DOHH2 (cell line): ENCODE data around the gene HDHD5.

Experiments used
- H3F3A ChIP-seq: fragments of 200-600 bp; sonication (generic), shearing (Covaris generic); 2 replicates; pipeline ENCODE4 v1.6.0; 2016; ENCODE audit warnings: antibody characterized with exemption, mild to moderate bottlenecking; ENCODE audit not compliant: control insufficient read depth, insufficient read depth
- H3K27ac ChIP-seq: fragments of 200-600 bp; sonication (generic); 2 replicates; pipeline ENCODE4 v1.5.1; 2014; ENCODE audit warnings: low read depth, mild to moderate bottlenecking, low read length, moderate library complexity
- H3K27me3 ChIP-seq: fragments of 200-600 bp; sonication (generic); 2 replicates; pipeline ENCODE4 v1.6.1; 2014; ENCODE audit warnings: mild to moderate bottlenecking, low read length, mixed read lengths; ENCODE audit not compliant: control insufficient read depth
- H3K36me3 ChIP-seq: fragments of 200-600 bp; sonication (generic); 2 replicates; pipeline ENCODE4 v1.6.1; 2014; ENCODE audit warnings: mild to moderate bottlenecking, low read length, moderate library complexity, mixed read lengths; ENCODE audit not compliant: control insufficient read depth
- H3K4me1 ChIP-seq: fragments of 200-600 bp; sonication (generic); 2 replicates; pipeline ENCODE4 v1.6.1; 2014; ENCODE audit warnings: mild to moderate bottlenecking, low read length, mixed read lengths; ENCODE audit not compliant: control insufficient read depth
- H3K4me2 ChIP-seq: fragments of 200-600 bp; sonication (generic); 2 replicates; pipeline ENCODE4 v1.6.0; 2014; ENCODE audit warnings: mild to moderate bottlenecking, low read length, moderate library complexity
- H3K4me3 ChIP-seq: fragments of 200-600 bp; sonication (generic); 2 replicates; pipeline ENCODE4 v1.5.1; 2014; ENCODE audit warnings: mild to moderate bottlenecking, low read length, mixed read lengths
- H3K79me2 ChIP-seq: fragments of 200-600 bp; sonication (generic); 2 replicates; pipeline ENCODE4 v1.6.1; 2014; ENCODE audit warnings: mild to moderate bottlenecking, low read length, mixed read lengths; ENCODE audit not compliant: control insufficient read depth
- H3K9me2 ChIP-seq: fragments of 200-600 bp; sonication (generic); replicated peaks from 2 replicates; pipeline ENCODE4 v1.6.1; 2014; ENCODE audit warnings: mild to moderate bottlenecking, low read length, mixed read lengths; ENCODE audit not compliant: control insufficient read depth
- H3K9me3 ChIP-seq: fragments of 200-600 bp; sonication (generic); 2 replicates; pipeline ENCODE4 v1.6.1; 2014; ENCODE audit warnings: antibody characterized with exemption, low read length, mixed read lengths; ENCODE audit not compliant: control insufficient read depth, insufficient read depth
- H4K20me1 ChIP-seq: fragments of 200-600 bp; sonication (generic); 2 replicates; pipeline ENCODE4 v1.6.0; 2014; ENCODE audit warnings: low read depth, mild to moderate bottlenecking, antibody characterized with exemption, low read length, moderate library complexity; ENCODE audit not compliant: control insufficient read depth, insufficient read depth
- CTCF ChIP-seq: fragments of 200-600 bp; sonication (generic); IDR thresholded peaks from one replicate; pipeline ENCODE4 v1.5.1; 2014; ENCODE audit warnings: antibody characterized with exemption, mild to moderate bottlenecking, low read depth, low read length; ENCODE audit not compliant: poor library complexity, severe bottlenecking
- EZH2phosphoT487 ChIP-seq: fragments of 200-600 bp; sonication (generic); IDR thresholded peaks from 2 replicates; pipeline ENCODE4 v1.6.1; 2017; ENCODE audit warnings: borderline replicate concordance, mild to moderate bottlenecking, antibody characterized with exemption, low read length, moderate library complexity, mixed read lengths

The HDHD5 gene

GRCh38 chr22:17093081-17093480 is 66.0 kb downstream of the HDHD5 start:
- H3K36me3 ChIP-seq, result peaks cover 6% of the 10 kb centered on the region
- H3K27ac ChIP-seq, result no peak overlapping the region
- no peaks in the 10 kb centered on the region for H3K27me3 ChIP-seq
- H3K9me3 ChIP-seq, result no peaks in the 10 kb centered on the region
- no peak overlapping the region for H3K4me2 ChIP-seq
- H3K4me1 ChIP-seq, result peaks cover 45% of the 10 kb centered on the region
- no peaks in the 10 kb centered on the region for H3K9me2 ChIP-seq
- TF ChIP-seq EZH2phosphoT487 (no peak), CTCF (no peak)
- H3K79me2 ChIP-seq, result peaks cover 53% of the 10 kb centered on the region
- peaks cover 11% of the 10 kb centered on the region for H3F3A ChIP-seq
- no peak overlapping the region for H3K4me3 ChIP-seq
- H4K20me1 ChIP-seq, result peaks cover 15% of the 10 kb centered on the region; the same call in 1 of the 2 replicates

- no peak for TF ChIP-seq CTCF
- TF ChIP-seq EZH2phosphoT487, result no peak
- H3F3A ChIP-seq, result peaks cover 1% of the 10 kb centered on the region
- H3K4me3 ChIP-seq, result no peak overlapping the region
- H3K27me3 ChIP-seq, result no peaks in the 10 kb centered on the region
- H3K4me2 ChIP-seq, result no peak overlapping the region
- H3K9me3 ChIP-seq, result no peaks in the 10 kb centered on the region
- H3K4me1 ChIP-seq, result peaks cover 38% of the 10 kb centered on the region
- H3K36me3 ChIP-seq, result no peaks in the 10 kb centered on the region
- H3K79me2 ChIP-seq, result peaks cover 56% of the 10 kb centered on the region
- H3K9me2 ChIP-seq, result no peaks in the 10 kb centered on the region
- H4K20me1 ChIP-seq, result peaks cover 11% of the 10 kb centered on the region; the same call in 1 of the 2 replicates
- no peak overlapping the region for H3K27ac ChIP-seq
Observed at GRCh38 chr22:17091851-17092250, 67.2 kb downstream of the HDHD5 start.

- Histone ChIP-seq H3K9me2 (no peaks in the 10 kb centered on the region), H3K27me3 (no peaks in the 10 kb centered on the region), H3K4me2 (no peak overlapping the region), H3K27ac (no peak overlapping the region), H3K79me2 (peaks cover 62% of the 10 kb centered on the region), H3K4me3 (no peak overlapping the region), H4K20me1 (peaks cover 5% of the 10 kb centered on the region; the same call in 1 of the 2 replicates), H3K9me3 (no peaks in the 10 kb centered on the region), H3F3A (no peaks in the 10 kb centered on the region; the same call in 1 of the 2 replicates), H3K4me1 (peaks cover 38% of the 10 kb centered on the region), H3K36me3 (no peaks in the 10 kb centered on the region)
- TF ChIP-seq CTCF (no peak), EZH2phosphoT487 (no peak)
Observed at GRCh38 chr22:17090550-17090949, 68.5 kb downstream of the HDHD5 start.
